HG03457 (cell line): Measurements from ENCODE around the gene LCE3E.

Experiments used
- ATAC-seq: cut with Tn5 transposase; IDR thresholded peaks from one replicate; pipeline ENCODE4 v1.9.1; 2021; ENCODE audit warnings: moderate number of reproducible peaks; ENCODE audit not compliant: unreplicated experiment

Gene LCE3E

GRCh38 chr1:152517237-152517811 lies 49.3 kb downstream of the LCE3E start:
- no peak for ATAC-seq

GRCh38 chr1:152516082-152516481 lies 50.5 kb downstream of the LCE3E start:
- no peak for ATAC-seq
